ENCODE results near the gene LRMDA.

The LRMDA gene

DNA sequence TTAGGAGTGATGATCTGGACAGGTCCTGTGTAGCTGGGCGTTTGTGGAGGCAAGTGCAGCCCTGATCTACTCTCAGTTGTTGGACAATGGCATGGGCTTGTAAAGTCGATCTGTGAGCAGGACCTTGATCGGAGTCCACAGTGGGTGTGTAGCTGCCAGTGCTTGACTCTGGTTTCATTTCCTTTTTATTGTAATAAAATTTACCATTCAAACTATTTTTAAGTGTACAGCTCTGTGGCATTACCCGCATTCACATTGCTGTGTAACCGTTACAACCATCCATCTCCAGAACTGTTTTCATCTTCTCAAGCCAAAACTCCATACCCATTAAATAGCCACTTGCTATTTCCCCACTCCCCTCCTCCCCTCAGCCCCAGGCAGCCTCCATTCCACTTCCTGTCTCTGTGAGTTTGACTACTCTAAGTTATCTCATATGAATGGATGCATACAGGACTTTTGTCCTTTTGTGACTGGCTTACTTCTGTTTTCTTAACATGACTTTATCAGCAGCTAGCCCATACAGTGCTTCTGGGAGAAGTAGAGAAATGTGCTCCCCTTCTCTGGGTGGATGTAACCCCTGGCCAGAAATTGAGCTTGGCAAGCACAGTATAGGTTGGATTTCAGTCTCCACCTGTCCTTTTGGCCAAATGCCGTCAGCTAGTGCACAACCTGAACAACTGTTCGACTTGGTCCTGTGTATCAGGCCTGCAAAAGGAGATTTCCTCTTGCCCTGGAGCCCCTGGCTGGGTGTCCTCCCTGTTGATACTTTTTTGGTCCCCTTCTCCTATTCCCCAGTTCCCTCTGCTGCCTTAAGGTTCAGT, 180.0 kb downstream of the LRMDA start:
- TF ChIP-seq, protein P1, sequence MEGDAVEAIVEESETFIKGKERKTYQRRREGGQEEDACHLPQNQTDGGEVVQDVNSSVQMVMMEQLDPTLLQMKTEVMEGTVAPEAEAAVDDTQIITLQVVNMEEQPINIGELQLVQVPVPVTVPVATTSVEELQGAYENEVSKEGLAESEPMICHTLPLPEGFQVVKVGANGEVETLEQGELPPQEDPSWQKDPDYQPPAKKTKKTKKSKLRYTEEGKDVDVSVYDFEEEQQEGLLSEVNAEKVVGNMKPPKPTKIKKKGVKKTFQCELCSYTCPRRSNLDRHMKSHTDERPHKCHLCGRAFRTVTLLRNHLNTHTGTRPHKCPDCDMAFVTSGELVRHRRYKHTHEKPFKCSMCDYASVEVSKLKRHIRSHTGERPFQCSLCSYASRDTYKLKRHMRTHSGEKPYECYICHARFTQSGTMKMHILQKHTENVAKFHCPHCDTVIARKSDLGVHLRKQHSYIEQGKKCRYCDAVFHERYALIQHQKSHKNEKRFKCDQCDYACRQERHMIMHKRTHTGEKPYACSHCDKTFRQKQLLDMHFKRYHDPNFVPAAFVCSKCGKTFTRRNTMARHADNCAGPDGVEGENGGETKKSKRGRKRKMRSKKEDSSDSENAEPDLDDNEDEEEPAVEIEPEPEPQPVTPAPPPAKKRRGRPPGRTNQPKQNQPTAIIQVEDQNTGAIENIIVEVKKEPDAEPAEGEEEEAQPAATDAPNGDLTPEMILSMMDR (IDR thresholded peaks at IDR 0.05; ENCODE audit: borderline replicate concordance, insufficient read depth, low read depth, low read length) = no peak
- H3K4me3 ChIP-seq (ENCODE audit: low read depth, low read length) = no peak overlapping the region

DNA sequence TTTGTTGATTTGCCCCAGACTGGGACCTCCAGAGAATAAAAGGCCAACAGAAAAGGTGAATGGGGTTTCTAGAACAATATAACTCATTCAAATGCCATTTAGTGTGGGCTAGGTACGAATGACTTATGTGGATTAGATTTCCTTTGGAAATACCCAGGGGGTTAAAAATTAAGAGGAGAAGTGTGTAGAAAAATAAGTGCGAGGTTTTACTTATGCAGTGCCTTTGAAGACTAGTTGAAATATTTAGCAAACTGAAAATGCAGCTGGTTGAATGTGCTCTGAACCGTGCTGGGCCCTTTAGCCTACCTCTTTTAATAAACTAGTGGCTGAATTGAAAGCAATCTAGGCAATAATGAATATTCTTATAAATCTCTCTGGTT, 180.6 kb downstream of the LRMDA start:
- no peak overlapping the region for H3K4me3 ChIP-seq (ENCODE audit: low read depth, low read length)
- TF ChIP-seq, protein P1 (IDR thresholded peaks at IDR 0.05; ENCODE audit: borderline replicate concordance, insufficient read depth, low read depth, low read length) = no peak

DNA sequence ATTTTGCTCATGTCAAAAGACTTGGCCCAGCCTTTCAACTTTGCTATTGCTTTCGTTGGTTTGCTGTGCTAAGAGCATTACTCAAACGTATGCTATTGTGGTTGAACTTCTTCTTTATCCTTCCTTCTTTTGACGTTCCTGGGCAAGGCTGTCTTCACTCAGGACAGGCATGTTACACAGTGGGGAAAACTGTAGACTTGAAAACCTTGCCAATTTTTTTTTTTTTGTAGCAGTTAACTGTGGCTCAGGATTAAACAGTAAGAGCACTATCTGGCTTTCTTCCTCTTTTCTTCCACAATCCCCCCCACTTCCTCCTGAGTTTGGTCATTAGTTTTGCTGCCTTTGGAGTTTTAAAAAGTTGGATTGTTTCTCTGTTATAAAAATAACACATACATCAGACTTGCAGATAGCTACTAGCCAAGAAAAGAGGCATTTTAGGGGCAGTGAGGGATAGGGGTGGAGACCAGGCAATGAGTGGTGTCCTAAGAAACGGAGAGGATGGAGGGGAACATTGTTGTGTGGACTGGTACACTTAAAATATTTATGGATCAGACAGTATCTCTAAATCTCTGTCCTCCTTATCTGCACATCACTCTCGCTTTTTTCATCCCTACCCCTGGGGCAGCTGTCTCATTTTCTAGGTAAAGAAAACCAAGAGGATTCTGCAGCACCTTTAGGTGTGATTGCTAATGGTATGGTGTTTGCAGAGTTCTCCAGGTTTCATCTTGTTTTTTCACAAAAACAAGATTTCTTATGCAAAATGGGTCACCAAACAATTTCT, 181.7 kb downstream of the LRMDA start:
- no peak overlapping the region for H3K4me3 ChIP-seq (ENCODE audit: low read depth, low read length)
- TF ChIP-seq, protein P1 (IDR thresholded peaks at IDR 0.05; ENCODE audit: borderline replicate concordance, insufficient read depth, low read depth, low read length) = no peak

DNA sequence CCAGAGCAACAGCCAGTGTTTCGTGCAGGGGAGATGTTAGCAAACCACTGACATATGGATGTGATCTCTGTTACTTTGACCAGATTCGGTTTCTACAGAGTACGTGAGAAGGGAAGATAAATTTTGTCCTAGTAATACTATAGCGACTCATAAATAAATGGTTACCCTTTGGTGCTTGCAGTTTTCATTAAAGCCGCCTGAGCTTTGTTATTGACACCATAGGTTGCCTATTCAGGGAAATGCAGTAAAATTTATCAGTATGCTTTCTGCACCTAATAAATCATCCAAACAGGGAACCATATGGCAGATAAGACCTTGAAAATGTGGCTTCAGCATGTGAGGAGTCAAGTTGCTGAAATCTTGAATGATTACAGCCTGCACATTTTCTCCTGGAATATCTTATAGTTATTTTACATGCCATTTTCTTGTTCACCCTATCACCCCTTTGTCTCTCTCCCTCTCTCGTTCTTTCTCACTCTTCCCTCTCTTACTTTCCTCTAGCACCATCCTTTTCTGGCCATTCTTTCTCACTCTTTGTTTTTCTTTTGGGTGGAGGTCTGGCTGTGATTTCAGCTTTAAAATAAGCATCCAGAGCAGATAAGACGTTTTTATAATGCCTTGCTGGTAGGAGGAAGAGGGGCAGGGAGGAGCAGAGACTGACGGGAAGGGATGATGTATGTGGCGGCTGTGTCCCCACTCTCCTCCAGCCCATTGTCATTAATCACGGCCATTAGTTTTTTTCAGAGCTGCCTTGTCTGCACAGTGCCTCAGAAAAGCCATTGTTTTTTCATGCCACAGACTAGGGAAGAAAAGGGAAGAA, 182.5 kb downstream of the LRMDA start:
- TF ChIP-seq, protein P1 (IDR thresholded peaks at IDR 0.05; ENCODE audit: borderline replicate concordance, insufficient read depth, low read depth, low read length) = no peak

DNA sequence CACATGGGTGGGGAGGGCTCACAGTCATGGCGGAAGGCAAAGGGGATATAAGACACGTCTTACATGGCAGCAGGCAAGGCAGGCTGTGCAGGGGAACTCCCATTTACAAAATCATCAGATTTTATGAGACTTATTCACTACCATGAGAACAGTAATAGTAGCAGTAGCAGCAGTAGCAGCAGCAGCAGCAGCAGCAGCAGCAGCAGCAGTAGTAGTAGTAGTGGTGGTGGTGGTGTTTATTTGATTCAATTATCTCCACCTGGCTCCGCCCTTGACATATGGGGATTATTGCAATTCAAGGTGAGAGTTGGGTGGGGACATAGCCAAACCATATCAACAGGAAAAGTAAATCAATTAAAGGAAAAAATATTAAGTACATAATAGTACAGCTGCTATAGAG, 184.7 kb downstream of the LRMDA start:
- TF ChIP-seq, protein P1 (IDR thresholded peaks at IDR 0.05; ENCODE audit: borderline replicate concordance, insufficient read depth, low read depth, low read length) = no peak
- H3K4me3 ChIP-seq (ENCODE audit: low read depth, low read length) = no peak overlapping the region

More for the DNA sequence above, 182.5 kb downstream of the LRMDA start:
- no peak overlapping the region for H3K4me3 ChIP-seq (ENCODE audit: low read depth, low read length)

DNA sequence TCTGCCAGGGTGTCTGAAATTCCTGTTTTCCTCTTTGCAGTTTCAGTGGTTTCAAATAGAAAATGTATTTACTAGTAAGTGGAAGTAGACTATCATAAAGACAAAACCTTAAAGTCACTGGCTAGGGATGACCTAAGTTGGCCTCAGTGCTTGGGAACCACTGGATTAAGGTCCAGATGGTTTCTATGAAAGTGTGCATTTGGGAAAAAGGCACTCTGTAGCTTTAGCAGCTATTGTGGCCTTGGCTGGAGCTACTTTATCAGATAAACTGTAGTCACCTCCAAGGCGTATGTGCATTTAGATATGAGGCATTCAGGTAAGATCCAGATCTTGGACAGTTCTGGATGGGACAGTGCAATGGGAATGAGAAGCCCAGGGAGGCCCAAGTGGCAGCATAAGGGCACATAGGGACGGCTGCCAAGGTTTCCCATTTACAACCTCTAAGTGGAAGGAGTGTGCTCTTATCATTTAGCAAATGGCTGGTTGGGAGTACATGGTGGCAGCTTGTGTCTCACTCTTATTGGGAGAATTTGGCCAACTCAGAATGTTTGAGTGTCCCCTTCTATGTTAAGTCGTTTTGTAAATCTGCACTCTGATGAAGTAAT, 185.6 kb downstream of the LRMDA start:
- TF ChIP-seq, protein P1 (IDR thresholded peaks at IDR 0.05; ENCODE audit: borderline replicate concordance, insufficient read depth, low read depth, low read length) = no peak
- H3K4me3 ChIP-seq (ENCODE audit: low read depth, low read length) = no peak overlapping the region
